ENCODE results near the gene SNAPC4.
"Not testable (repeated sequence)": the region's sequence is repeated elsewhere in the genome, so short reads cannot be mapped to it uniquely, and the experiment has no call there.

Gene SNAPC4

GRCh38 chr9:136410500-136411287 lies 10.7 kb upstream of the SNAPC4 start, which contains the start of the genes ENTR1 and PMPCA:
Gene ENTR1 (minus strand): TSS chr9:136410614. CDS start chr9:136410397, 217 bp downstream.
Gene PMPCA (plus strand): TSS chr9:136410658. CDS start chr9:136410669, 11 bp downstream.
- peak; percentile 94 for DNase-seq

DNA sequence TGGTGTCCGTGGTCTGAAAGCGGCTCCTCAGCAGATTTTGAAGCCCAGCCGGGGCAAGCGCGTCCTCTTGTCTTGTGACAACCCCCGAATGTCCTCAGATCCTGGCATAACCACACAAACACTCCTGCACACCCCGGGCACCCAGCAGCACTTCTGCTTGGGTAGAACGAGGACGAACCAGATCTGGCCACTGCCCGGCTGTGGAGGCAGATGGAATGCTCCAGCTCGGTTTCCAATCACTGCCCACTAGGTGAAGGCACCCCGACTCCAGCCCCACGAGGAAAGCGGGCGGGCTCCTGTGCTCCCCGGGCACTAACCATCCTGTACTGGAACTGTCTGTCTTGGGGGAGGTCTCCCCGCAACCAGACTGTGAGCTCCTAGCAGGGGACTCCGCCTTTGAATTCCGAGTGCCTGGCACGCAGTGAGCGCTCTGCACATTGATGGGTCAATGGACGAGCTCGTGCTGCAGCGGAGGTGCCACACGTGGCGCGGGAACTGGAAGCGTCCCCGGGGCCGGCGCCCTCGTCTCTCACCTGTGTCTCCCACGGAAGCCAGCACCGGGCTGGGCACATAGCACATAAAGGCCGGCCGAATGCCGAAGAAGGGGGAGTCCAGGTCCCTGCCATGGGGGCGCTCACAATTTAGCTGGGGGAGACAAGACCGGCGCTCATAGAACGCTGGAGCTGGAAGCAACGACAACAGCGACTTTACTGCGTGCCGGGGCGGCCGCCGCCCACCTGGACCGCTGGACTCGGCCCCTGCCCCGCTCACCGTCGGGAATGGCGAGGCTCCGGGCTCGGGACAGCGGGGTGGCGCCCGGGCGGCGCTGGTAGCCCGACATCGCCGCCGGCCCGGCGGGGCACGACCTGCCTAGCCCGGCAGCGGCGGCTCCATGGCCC lies 9.8 kb upstream of the SNAPC4 start:
- peak; percentile 58 for DNase-seq

- DNase-seq = peak; percentile 12
Observed at GRCh38 chr9:136407911-136408310, 7.9 kb upstream of the SNAPC4 start.

GRCh38 chr9:136407061-136407460 lies 7.1 kb upstream of the SNAPC4 start:
- not testable (repeated sequence) for DNase-seq

GRCh38 chr9:136405904-136406303 lies 5.9 kb upstream of the SNAPC4 start:
- not testable (repeated sequence) for DNase-seq

DNA sequence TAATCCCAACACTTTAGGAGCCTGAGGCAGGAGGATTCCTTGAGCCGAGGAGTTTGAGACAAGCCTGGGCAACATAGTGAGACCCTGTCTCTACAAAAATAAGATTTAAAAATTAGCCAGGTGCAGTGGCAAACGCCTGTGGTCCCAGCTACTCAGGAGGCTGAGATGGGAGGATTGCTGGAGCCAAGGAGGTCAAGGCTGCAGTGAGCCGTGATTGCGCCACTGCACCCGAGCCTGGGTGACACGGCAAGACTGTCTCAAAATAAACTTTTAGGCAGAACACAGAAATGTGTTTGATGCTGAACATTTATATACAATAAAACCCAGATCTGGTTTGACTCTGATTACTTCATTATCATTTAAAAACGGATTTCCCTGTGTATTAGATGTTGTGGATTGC lies 5.5 kb upstream of the SNAPC4 start:
- no peak for DNase-seq

- no peak for DNase-seq
Observed at GRCh38 chr9:136404801-136405136, 4.8 kb upstream of the SNAPC4 start.

DNA sequence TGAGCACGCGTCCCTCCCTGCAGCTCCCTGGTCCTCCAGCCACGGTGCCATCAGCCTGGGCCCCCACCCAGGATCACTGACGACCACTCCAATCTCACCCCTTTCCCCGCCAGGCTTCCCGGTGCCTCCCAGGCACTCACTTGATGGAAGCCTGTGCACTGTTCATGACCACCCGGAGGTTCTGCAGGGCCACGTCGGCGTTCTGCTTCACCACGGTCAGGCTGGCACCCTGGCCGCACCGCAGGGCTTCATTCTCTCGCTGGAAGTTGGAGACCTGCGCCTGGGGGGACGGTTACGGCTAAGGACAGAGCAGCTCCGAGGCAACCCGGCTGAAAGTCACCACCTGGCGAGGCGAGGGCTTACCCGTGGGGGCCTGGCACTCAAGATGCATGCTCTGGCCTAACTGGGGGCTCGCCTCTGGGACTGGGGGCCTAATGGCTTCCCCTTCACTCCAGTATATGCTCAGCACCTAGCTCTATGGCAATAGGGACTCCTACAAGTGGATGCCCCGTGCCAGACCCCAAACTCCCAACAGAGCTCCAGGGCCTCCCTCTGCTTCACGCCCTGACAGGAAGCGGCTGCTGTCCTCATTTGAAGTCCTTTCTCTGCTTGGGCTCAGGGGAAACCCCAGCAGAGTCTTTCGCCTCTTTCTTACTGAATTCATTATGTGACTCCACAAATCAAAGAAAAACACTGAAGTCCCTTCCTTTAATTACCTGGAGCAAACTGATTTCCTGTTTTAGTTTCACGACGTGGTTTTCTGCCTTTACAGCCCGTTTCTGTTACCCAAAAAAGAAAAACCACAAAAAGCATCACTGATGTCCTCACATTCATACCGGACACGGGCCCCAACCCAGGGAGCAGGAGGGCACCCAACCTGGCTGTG lies 4.2 kb upstream of the SNAPC4 start:
- no peak for DNase-seq

- no peak for DNase-seq
Observed at GRCh38 chr9:136403538-136403914, 3.6 kb upstream of the SNAPC4 start.

DNA sequence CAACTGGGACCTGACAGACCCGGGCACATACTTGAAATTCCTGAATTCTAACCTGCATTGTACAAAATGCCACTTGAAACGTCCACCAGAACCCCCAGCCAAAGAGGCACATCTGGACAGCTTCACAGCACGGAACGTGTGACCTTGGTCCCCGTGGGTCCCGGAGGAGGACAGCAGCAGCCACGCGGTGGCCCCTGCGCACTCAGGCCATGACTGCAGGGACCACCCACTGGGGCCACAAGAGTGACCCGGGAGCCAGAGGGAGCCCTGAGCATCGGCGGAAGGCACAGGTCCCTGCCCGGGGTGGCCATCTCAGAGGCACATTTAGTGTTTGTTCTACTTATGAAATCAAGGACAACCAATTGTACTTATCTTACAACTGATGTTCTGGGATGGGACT lies 2.1 kb upstream of the SNAPC4 start:
- DNase-seq = no peak

- no peak for DNase-seq
Observed at GRCh38 chr9:136401173-136401922, 1.4 kb upstream of the SNAPC4 start.

GRCh38 chr9:136399176-136400037 lies 563 bp downstream of the SNAPC4 start:
- peak; percentile 59 for DNase-seq

GRCh38 chr9:136398286-136398685 lies 1.7 kb downstream of the SNAPC4 start:
- no peak for DNase-seq

DNA sequence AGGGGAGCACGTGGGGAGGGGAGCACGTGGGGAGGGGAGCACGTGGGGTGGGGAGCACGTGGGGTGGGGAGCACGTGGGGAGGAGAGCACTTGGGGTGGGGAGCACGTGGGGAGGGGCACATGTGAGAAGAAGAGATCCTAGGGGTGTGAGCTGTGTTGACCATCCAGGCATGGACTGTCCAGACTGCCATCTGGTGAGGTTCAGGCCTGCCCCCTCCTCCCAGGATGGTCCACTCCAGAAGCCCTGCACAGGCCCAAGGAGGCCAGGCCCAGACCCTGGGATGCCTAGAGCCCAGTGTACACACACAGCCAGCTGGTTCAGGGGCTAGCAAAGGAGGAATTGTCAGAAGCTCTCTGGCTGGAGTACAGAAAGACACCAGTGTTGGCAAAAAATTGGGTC lies 2.3 kb downstream of the SNAPC4 start:
- no peak for DNase-seq

- no peak for DNase-seq
Observed at GRCh38 chr9:136396219-136396515, 3.8 kb downstream of the SNAPC4 start.

DNA sequence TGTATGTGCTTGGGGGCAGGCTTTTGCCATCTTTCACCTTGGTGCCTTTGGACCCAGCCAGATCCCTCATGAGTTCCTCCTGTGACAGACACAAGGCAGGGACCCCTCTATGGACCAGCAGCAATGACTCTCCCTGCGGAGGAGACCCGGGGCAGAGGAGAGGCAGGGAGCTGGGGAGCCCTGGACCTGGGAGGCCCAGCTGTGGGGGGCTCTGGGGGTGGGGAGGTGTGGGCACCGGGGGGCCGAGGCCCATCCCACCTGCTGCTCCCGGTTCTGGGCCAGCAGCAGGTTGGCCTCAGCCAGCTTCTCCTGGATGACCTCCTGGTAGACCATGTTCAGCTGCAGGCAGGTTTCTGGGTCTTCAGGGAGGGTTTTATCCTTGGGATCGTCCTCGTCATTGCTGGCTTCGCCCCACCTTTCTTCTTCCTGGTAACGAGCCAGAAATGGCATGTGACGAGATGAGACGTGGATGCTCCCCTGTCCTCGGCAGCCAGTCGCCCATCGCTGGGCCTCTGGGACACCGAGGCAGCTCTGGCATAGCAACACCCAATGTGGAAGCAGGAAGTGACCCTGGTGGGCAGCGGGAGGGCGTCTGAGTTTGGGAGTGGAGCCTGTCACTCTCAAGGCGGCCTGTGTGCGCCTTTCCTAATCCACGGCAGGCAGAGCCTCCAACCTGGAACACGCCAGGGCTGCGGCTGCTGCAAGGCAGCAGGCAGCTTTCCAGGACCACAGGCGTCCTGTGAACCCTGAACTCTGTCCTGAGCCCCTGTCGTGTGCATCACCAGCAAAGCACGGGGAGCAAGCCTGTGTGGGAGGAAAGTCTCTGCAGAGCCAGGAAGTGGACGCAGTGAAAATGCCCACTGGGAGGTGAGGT lies 4.4 kb downstream of the SNAPC4 start:
- no peak for DNase-seq

DNA sequence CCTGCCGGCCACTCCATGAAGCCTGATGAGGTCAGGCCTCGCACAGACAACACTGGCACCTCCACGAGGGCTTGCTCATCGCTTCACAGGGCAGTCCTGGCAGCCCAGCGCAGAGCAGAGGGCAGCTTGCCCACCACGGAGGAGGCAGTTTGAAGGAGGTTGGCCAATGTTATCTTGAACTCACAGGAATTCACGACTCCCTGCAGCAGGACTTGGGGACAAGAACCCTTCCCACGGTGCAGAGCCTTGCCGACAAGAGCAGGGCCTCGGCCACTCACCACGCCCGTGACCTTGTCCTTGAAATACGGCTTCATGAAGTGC lies 5.0 kb downstream of the SNAPC4 start:
- no peak for DNase-seq

- DNase-seq = no peak
Observed at GRCh38 chr9:136394312-136395019, 5.5 kb downstream of the SNAPC4 start.

GRCh38 chr9:136393531-136393930 lies 6.4 kb downstream of the SNAPC4 start:
- no peak for DNase-seq

Measured in NCI-H69 (cell line).